Neural crest cell (in vitro differentiated cells): ENCODE data around the gene FANCC. TPM values are rescaled to one million over a fixed set of nuclear protein-coding genes. Genes with fewer than 3 reads are reported as not detected.

ENCODE experiments used
- DNase-seq: peaks from one replicate; pipeline ENCODE4 v3.0.0; 2021; ENCODE audit warnings: low read depth, mixed read lengths, low spot score
- H3K27ac Mint-ChIP-seq: one replicate; pipeline ENCODE4 v1.8.0; 2021; ENCODE audit warnings: mild to moderate bottlenecking, mixed read lengths; ENCODE audit not compliant: unreplicated experiment
- H3K27me3 Mint-ChIP-seq: 2 replicates; pipeline ENCODE4 v1.8.0; 2021; ENCODE audit warnings: low read depth, mild to moderate bottlenecking, mixed read lengths
- H3K36me3 Mint-ChIP-seq: 2 replicates; pipeline ENCODE4 v1.8.0; 2021; ENCODE audit warnings: low read depth, mild to moderate bottlenecking, mixed read lengths
- H3K4me1 Mint-ChIP-seq: 2 replicates; pipeline ENCODE4 v1.8.0; 2021; ENCODE audit warnings: mixed read lengths
- H3K4me3 Mint-ChIP-seq: one replicate; pipeline ENCODE4 v1.8.0; 2021; ENCODE audit warnings: mild to moderate bottlenecking, mixed read lengths
- H3K9me3 Mint-ChIP-seq: 2 replicates; pipeline ENCODE4 v1.8.0; 2021; ENCODE audit warnings: mixed read lengths
- CTCF ChIP-seq: fragments of 200-600 bp; sonication (generic); conservative IDR thresholded peaks from 2 replicates; pipeline ENCODE4 v1.5.0; 2021; ENCODE audit warnings: antibody characterized with exemption, mild to moderate bottlenecking
- total RNA-seq: library from RNA; stranded (reverse); gene quantifications from 2 replicates; pipeline ENCODE4 v1.2.1, GENCODE V29; 2021

The FANCC gene
- total RNA-seq, 1 donor from 2014 or later, result 24.6 TPM

DNA sequence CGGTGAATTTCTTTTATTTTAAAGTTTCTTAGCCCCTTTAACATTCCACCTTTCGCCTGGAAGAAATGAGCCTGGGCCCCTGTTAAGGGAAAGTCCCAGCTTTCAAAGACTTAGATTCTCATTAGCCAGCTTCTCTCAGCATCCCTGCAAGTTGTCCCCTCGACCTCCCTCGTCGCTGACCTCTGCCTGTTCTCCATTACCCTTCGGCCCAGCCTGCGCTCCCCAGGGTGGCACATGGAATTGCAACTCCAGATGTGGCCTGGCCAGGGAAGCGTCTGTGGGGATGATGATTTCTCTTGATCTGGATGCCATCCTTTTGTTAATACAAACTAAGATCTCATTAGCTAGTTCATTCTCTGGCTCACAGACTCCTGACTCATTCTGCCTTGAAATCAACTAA is 43.4 kb upstream of the FANCC start:
- Mint-ChIP-seq H3K4me3 (no peak overlapping the region), H3K36me3 (no peaks in the 10 kb centered on the region), H3K27me3 (no peaks in the 10 kb centered on the region), H3K4me1 (peaks cover 20% of the 10 kb centered on the region), H3K27ac (peak overlapping the region; percentile 90), H3K9me3 (no peaks in the 10 kb centered on the region)
- no peak for TF ChIP-seq CTCF
- DNase-seq, result no peak

DNA sequence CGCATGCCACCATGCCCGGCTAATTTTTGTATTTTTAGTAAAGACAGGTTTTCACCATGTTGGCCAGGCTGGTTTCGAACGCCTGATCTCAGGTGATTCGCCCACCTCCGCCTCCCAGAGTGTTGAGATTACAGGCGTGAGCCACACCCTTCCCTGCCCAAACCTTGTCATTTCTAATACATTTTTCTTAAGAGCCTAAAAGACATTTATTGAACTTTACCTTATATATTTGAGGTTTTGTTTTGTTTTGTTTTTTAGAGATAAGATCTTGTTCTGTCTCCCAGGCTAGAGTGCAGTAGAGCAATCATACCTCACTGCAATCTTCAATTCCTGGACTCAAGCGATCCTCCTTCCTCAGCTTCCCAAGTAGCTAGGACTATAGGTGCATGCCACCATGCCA is 39.8 kb upstream of the FANCC start:
- Mint-ChIP-seq H3K27me3 (peaks cover 3% of the 10 kb centered on the region), H3K36me3 (no peaks in the 10 kb centered on the region), H3K4me3 (no peak overlapping the region), H3K9me3 (no peaks in the 10 kb centered on the region), H3K27ac (no peak overlapping the region), H3K4me1 (peaks cover 4% of the 10 kb centered on the region)
- no peak for TF ChIP-seq CTCF
- no peak for DNase-seq

GRCh38 chr9:95355500-95355899 is 38.0 kb upstream of the FANCC start:
- H3K27me3 Mint-ChIP-seq, result peaks cover 11% of the 10 kb centered on the region
- no peak overlapping the region for H3K27ac Mint-ChIP-seq
- DNase-seq, result no peak
- no peak for TF ChIP-seq CTCF
- no peaks in the 10 kb centered on the region for H3K9me3 Mint-ChIP-seq
- peaks cover 2% of the 10 kb centered on the region for H3K36me3 Mint-ChIP-seq
- H3K4me3 Mint-ChIP-seq, result no peak overlapping the region
- H3K4me1 Mint-ChIP-seq, result no peaks in the 10 kb centered on the region

- no peak for DNase-seq
- H3K4me3 Mint-ChIP-seq, result no peak overlapping the region
- H3K4me1 Mint-ChIP-seq, result peaks cover 8% of the 10 kb centered on the region
- H3K27me3 Mint-ChIP-seq, result peaks cover 44% of the 10 kb centered on the region
- H3K36me3 Mint-ChIP-seq, result peaks cover 6% of the 10 kb centered on the region
- TF ChIP-seq CTCF, result no peak
- no peak overlapping the region for H3K27ac Mint-ChIP-seq
- peaks cover 2% of the 10 kb centered on the region for H3K9me3 Mint-ChIP-seq
Observed at GRCh38 chr9:95351051-95351450, 33.5 kb upstream of the FANCC start.

DNA sequence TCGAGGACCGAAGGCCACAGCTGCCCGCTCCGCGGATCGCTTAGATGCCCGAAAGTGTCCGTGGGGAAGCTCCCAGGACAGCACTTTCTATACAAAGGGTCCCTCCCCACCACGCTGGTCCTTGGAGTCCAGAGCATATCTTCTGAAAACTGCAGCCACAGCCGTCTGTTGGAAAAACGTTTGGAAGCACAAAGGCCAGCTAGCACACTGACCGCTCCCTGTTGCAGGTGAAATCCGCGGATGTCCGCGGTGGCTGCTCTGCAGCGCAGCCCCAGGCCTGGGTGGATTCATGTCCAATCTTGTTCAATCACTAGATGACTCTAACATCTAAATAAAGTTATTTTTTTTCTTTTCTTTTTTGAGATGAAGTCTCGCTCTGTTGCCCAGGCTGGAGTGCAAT is 32.8 kb upstream of the FANCC start:
- Mint-ChIP-seq H3K4me1 (peaks cover 8% of the 10 kb centered on the region), H3K36me3 (peaks cover 6% of the 10 kb centered on the region), H3K27ac (no peak overlapping the region), H3K27me3 (peaks cover 41% of the 10 kb centered on the region), H3K4me3 (peak overlapping the region; percentile 79), H3K9me3 (peaks cover 2% of the 10 kb centered on the region)
- TF ChIP-seq CTCF, result no peak
- no peak for DNase-seq
